Measurements from ENCODE around the gene ARID5A.

ARID5A gene

GRCh38 chr2:96584017-96584416 is 47.5 kb downstream of the ARID5A start:
- no peaks in the 10 kb centered on the region for H3K79me2 ChIP-seq (ENCODE audit: control insufficient read depth, insufficient read depth, low read length, unreplicated experiment)
- no peaks in the 10 kb centered on the region for H3K4me1 ChIP-seq (ENCODE audit: control insufficient read depth, insufficient read depth, low read length, unreplicated experiment)
- H2AFZ ChIP-seq (ENCODE audit: low read length, unreplicated experiment), result no peak overlapping the region
- no peak overlapping the region for H3K4me3 ChIP-seq (ENCODE audit: low read depth, low read length)
- no peaks in the 10 kb centered on the region for H3K27me3 ChIP-seq (ENCODE audit: insufficient read depth, low read length)
- no peaks in the 10 kb centered on the region for H3K36me3 ChIP-seq (ENCODE audit: insufficient read depth, low read length)
- H3K27ac ChIP-seq (ENCODE audit: low read depth, low read length), result no peak overlapping the region

- Histone ChIP-seq H3K27ac (ENCODE audit: low read depth, low read length) (no peak overlapping the region), H2AFZ (ENCODE audit: low read length, unreplicated experiment) (no peak overlapping the region), H3K4me3 (ENCODE audit: low read depth, low read length) (no peak overlapping the region), H3K79me2 (ENCODE audit: control insufficient read depth, insufficient read depth, low read length, unreplicated experiment) (no peaks in the 10 kb centered on the region), H3K27me3 (ENCODE audit: insufficient read depth, low read length) (no peaks in the 10 kb centered on the region), H3K4me1 (ENCODE audit: control insufficient read depth, insufficient read depth, low read length, unreplicated experiment) (no peaks in the 10 kb centered on the region), H3K36me3 (ENCODE audit: insufficient read depth, low read length) (peaks cover under 1% of the 10 kb centered on the region; the same call in 1 of the 2 replicates)
These were observed 51.3 kb downstream of the ARID5A start for GRCh38 chr2:96587843-96588242.

- no peak overlapping the region for H3K27ac ChIP-seq (ENCODE audit: low read depth, low read length)
- no peaks in the 10 kb centered on the region for H3K27me3 ChIP-seq (ENCODE audit: insufficient read depth, low read length)
- H2AFZ ChIP-seq (ENCODE audit: low read length, unreplicated experiment), result no peak overlapping the region
- no peaks in the 10 kb centered on the region for H3K4me1 ChIP-seq (ENCODE audit: control insufficient read depth, insufficient read depth, low read length, unreplicated experiment)
- H3K4me3 ChIP-seq (ENCODE audit: low read depth, low read length), result no peak overlapping the region
- peaks cover 27% of the 10 kb centered on the region for H3K36me3 ChIP-seq (ENCODE audit: insufficient read depth, low read length)
- H3K79me2 ChIP-seq (ENCODE audit: control insufficient read depth, insufficient read depth, low read length, unreplicated experiment), result no peaks in the 10 kb centered on the region
These were observed 54.5 kb downstream of the ARID5A start for GRCh38 chr2:96591054-96591453.

GRCh38 chr2:96591494-96591893 is 54.9 kb downstream of the ARID5A start:
- Histone ChIP-seq H3K27me3 (ENCODE audit: insufficient read depth, low read length) (no peaks in the 10 kb centered on the region), H3K79me2 (ENCODE audit: control insufficient read depth, insufficient read depth, low read length, unreplicated experiment) (no peaks in the 10 kb centered on the region), H3K36me3 (ENCODE audit: insufficient read depth, low read length) (peaks cover 31% of the 10 kb centered on the region), H3K27ac (ENCODE audit: low read depth, low read length) (no peak overlapping the region), H3K4me1 (ENCODE audit: control insufficient read depth, insufficient read depth, low read length, unreplicated experiment) (no peaks in the 10 kb centered on the region), H2AFZ (ENCODE audit: low read length, unreplicated experiment) (no peak overlapping the region), H3K4me3 (ENCODE audit: low read depth, low read length) (no peak overlapping the region)

GRCh38 chr2:96594282-96594681 is 57.7 kb downstream of the ARID5A start:
- peaks cover 50% of the 10 kb centered on the region for H3K36me3 ChIP-seq (ENCODE audit: insufficient read depth, low read length)

GRCh38 chr2:96594691-96595152 is 58.2 kb downstream of the ARID5A start:
- Histone ChIP-seq H3K4me1 (ENCODE audit: control insufficient read depth, insufficient read depth, low read length, unreplicated experiment) (no peaks in the 10 kb centered on the region), H3K27me3 (ENCODE audit: insufficient read depth, low read length) (no peaks in the 10 kb centered on the region), H3K36me3 (ENCODE audit: insufficient read depth, low read length) (peaks cover 50% of the 10 kb centered on the region), H3K79me2 (ENCODE audit: control insufficient read depth, insufficient read depth, low read length, unreplicated experiment) (no peaks in the 10 kb centered on the region), H3K4me3 (ENCODE audit: low read depth, low read length) (no peak overlapping the region), H2AFZ (ENCODE audit: low read length, unreplicated experiment) (no peak overlapping the region), H3K27ac (ENCODE audit: low read depth, low read length) (no peak overlapping the region)

More at GRCh38 chr2:96594282-96594681, 57.7 kb downstream of the ARID5A start:
- Histone ChIP-seq H3K4me3 (ENCODE audit: low read depth, low read length) (no peak overlapping the region), H3K27me3 (ENCODE audit: insufficient read depth, low read length) (no peaks in the 10 kb centered on the region), H3K4me1 (ENCODE audit: control insufficient read depth, insufficient read depth, low read length, unreplicated experiment) (no peaks in the 10 kb centered on the region), H3K27ac (ENCODE audit: low read depth, low read length) (no peak overlapping the region), H3K79me2 (ENCODE audit: control insufficient read depth, insufficient read depth, low read length, unreplicated experiment) (no peaks in the 10 kb centered on the region), H2AFZ (ENCODE audit: low read length, unreplicated experiment) (no peak overlapping the region)

GRCh38 chr2:96596596-96596995 is 60.0 kb downstream of the ARID5A start:
- Histone ChIP-seq H3K27ac (ENCODE audit: low read depth, low read length) (no peak overlapping the region), H3K79me2 (ENCODE audit: control insufficient read depth, insufficient read depth, low read length, unreplicated experiment) (no peaks in the 10 kb centered on the region), H2AFZ (ENCODE audit: low read length, unreplicated experiment) (no peak overlapping the region), H3K4me1 (ENCODE audit: control insufficient read depth, insufficient read depth, low read length, unreplicated experiment) (no peaks in the 10 kb centered on the region), H3K27me3 (ENCODE audit: insufficient read depth, low read length) (no peaks in the 10 kb centered on the region), H3K36me3 (ENCODE audit: insufficient read depth, low read length) (peaks cover 50% of the 10 kb centered on the region), H3K4me3 (ENCODE audit: low read depth, low read length) (no peak overlapping the region)

- no peaks in the 10 kb centered on the region for H3K27me3 ChIP-seq (ENCODE audit: insufficient read depth, low read length)
- H3K36me3 ChIP-seq (ENCODE audit: insufficient read depth, low read length), result peaks cover 40% of the 10 kb centered on the region; the same call in 1 of the 2 replicates
- no peaks in the 10 kb centered on the region for H3K4me1 ChIP-seq (ENCODE audit: control insufficient read depth, insufficient read depth, low read length, unreplicated experiment)
These were observed 63.4 kb downstream of the ARID5A start for GRCh38 chr2:96599941-96600340.

GRCh38 chr2:96601382-96602292 is 65.1 kb downstream of the ARID5A start:
- no peak overlapping the region for H3K4me3 ChIP-seq (ENCODE audit: low read depth, low read length)
- H3K27me3 ChIP-seq (ENCODE audit: insufficient read depth, low read length), result no peaks in the 10 kb centered on the region
- H3K79me2 ChIP-seq (ENCODE audit: control insufficient read depth, insufficient read depth, low read length, unreplicated experiment), result no peaks in the 10 kb centered on the region
- peaks cover 45% of the 10 kb centered on the region; the same call in 1 of the 2 replicates for H3K36me3 ChIP-seq (ENCODE audit: insufficient read depth, low read length)
- no peak overlapping the region for H3K27ac ChIP-seq (ENCODE audit: low read depth, low read length)
- H2AFZ ChIP-seq (ENCODE audit: low read length, unreplicated experiment), result no peak overlapping the region
- peaks cover 8% of the 10 kb centered on the region for H3K4me1 ChIP-seq (ENCODE audit: control insufficient read depth, insufficient read depth, low read length, unreplicated experiment)

More at GRCh38 chr2:96599941-96600340, 63.4 kb downstream of the ARID5A start:
- H3K27ac ChIP-seq (ENCODE audit: low read depth, low read length), result no peak overlapping the region
- H3K4me3 ChIP-seq (ENCODE audit: low read depth, low read length), result no peak overlapping the region
- no peak overlapping the region for H2AFZ ChIP-seq (ENCODE audit: low read length, unreplicated experiment)
- H3K79me2 ChIP-seq (ENCODE audit: control insufficient read depth, insufficient read depth, low read length, unreplicated experiment), result no peaks in the 10 kb centered on the region
